HG03135 (cell line): ENCODE data around the gene TMEM244.
A peak's percentile ranks its signal among the peaks of the same experiment; 100 is the strongest.
"Not testable (repeated sequence)": the region's sequence is repeated elsewhere in the genome, so short reads cannot be mapped to it uniquely, and the experiment has no call there.

Source experiments
- ATAC-seq: cut with Tn5 transposase; IDR thresholded peaks from one replicate; pipeline ENCODE4 v1.9.1; 2021; ENCODE audit warnings: mild to moderate bottlenecking, moderate library complexity; ENCODE audit not compliant: unreplicated experiment

Gene TMEM244

GRCh38 chr6:129860908-129861665 is at the start of gene TMEM244:
Gene TMEM244, minus strand, starts transcription at chr6:129861315. Its CDS starts 127 bp downstream, at chr6:129861188.
- no peak for ATAC-seq

- peak; percentile 82 for ATAC-seq
These were observed 47.7 kb upstream of the TMEM244 start for GRCh38 chr6:129908858-129909257.

GRCh38 chr6:129908356-129908755 is 47.2 kb upstream of the TMEM244 start:
- no peak for ATAC-seq

GRCh38 chr6:129906515-129907077 is 45.5 kb upstream of the TMEM244 start:
- no peak for ATAC-seq

GRCh38 chr6:129903082-129903481 is 42.0 kb upstream of the TMEM244 start:
- peak; percentile 51 for ATAC-seq

- no peak for ATAC-seq
These were observed 41.6 kb upstream of the TMEM244 start for GRCh38 chr6:129902681-129903080.

GRCh38 chr6:129901910-129902309 is 40.8 kb upstream of the TMEM244 start:
- no peak for ATAC-seq

- ATAC-seq: no peak
These were observed 34.6 kb upstream of the TMEM244 start for GRCh38 chr6:129895692-129896091.

- no peak for ATAC-seq
These were observed 33.8 kb upstream of the TMEM244 start for GRCh38 chr6:129894921-129895320.

GRCh38 chr6:129893640-129894039 is 32.5 kb upstream of the TMEM244 start:
- no peak for ATAC-seq

- no peak for ATAC-seq
These were observed 29.6 kb upstream of the TMEM244 start for GRCh38 chr6:129890701-129891100.

GRCh38 chr6:129890164-129890563 is 29.0 kb upstream of the TMEM244 start:
- no peak for ATAC-seq

GRCh38 chr6:129889580-129889979 is 28.5 kb upstream of the TMEM244 start:
- ATAC-seq: no peak

GRCh38 chr6:129886401-129887155 is 25.5 kb upstream of the TMEM244 start:
- no peak for ATAC-seq

- no peak for ATAC-seq
These were observed 23.1 kb upstream of the TMEM244 start for GRCh38 chr6:129884211-129884610.

- ATAC-seq: peak; percentile 94
These were observed 21.5 kb upstream of the TMEM244 start for GRCh38 chr6:129882510-129883023.

GRCh38 chr6:129877894-129878293 is 16.8 kb upstream of the TMEM244 start:
- ATAC-seq: not testable (repeated sequence)

- peak; percentile 87 for ATAC-seq
These were observed 14.8 kb upstream of the TMEM244 start for GRCh38 chr6:129875610-129876520.

- no peak for ATAC-seq
These were observed 13.7 kb upstream of the TMEM244 start for GRCh38 chr6:129874837-129875236.

- no peak for ATAC-seq
These were observed 11.5 kb upstream of the TMEM244 start for GRCh38 chr6:129872586-129872985.

GRCh38 chr6:129871221-129871620 is 10.1 kb upstream of the TMEM244 start:
- no peak for ATAC-seq
